DND-41 (cell line): ENCODE measurements around the gene DPY30.
"Not testable (repeated sequence)": the region's sequence is repeated elsewhere in the genome, so short reads cannot be mapped to it uniquely, and the experiment has no call there.

Experiments
- ATAC-seq: fragments of 200-7000 bp; cut with Tn5 transposase; 3 replicates; pipeline ENCODE4 v1.9.1; 2021; ENCODE audit warnings: low read depth; ENCODE audit not compliant: insufficient read depth
- DNase-seq: peaks from one replicate; pipeline ENCODE4 v3.0.0-alpha.2; 2020
- H2AFZ ChIP-seq: 2 replicates; pipeline ENCODE4 v1.6.0; 2012; ENCODE audit warnings: low read depth, low read length
- H3K27ac ChIP-seq: 2 replicates; pipeline ENCODE4 v1.5.1; 2012; ENCODE audit warnings: low read length, inconsistent platforms
- H3K27me3 ChIP-seq: fragments of 200-600 bp; sonication (generic); 2 replicates; pipeline ENCODE4 v1.6.0; 2012; ENCODE audit warnings: low read length, mild to moderate bottlenecking, inconsistent platforms; ENCODE audit not compliant: insufficient read depth, poor library complexity
- H3K36me3 ChIP-seq: 2 replicates; pipeline ENCODE4 v1.5.1; 2012; ENCODE audit warnings: low read length, inconsistent platforms; ENCODE audit not compliant: insufficient read depth
- H3K4me1 ChIP-seq: 2 replicates; pipeline ENCODE4 v1.5.1; 2012; ENCODE audit warnings: mild to moderate bottlenecking, low read length; ENCODE audit not compliant: insufficient read depth
- H3K4me2 ChIP-seq: 2 replicates; pipeline ENCODE4 v1.6.0; 2012; ENCODE audit warnings: mild to moderate bottlenecking, moderate library complexity, low read length, inconsistent platforms; ENCODE audit not compliant: insufficient read depth
- H3K4me3 ChIP-seq, 2 experiments: fragments of 200-600 bp in 1 of 2; shearing (Covaris generic) in 1 of 2; 2 replicates each; pipeline ENCODE4 v1.5.1; 2012 to 2016; ENCODE audit warnings: inconsistent platforms in 2 of 2, low read length in 2 of 2, mild to moderate bottlenecking in 2 of 2, low read depth in 1 of 2, moderate library complexity in 1 of 2
- H3K79me2 ChIP-seq: 2 replicates; pipeline ENCODE4 v1.6.0; 2012; ENCODE audit warnings: low read length, inconsistent platforms; ENCODE audit not compliant: insufficient read depth
- H3K9ac ChIP-seq: 2 replicates; pipeline ENCODE4 v1.6.0; 2012; ENCODE audit warnings: low read depth, mild to moderate bottlenecking, inconsistent platforms, low read length, moderate library complexity
- H3K9me3 ChIP-seq: 2 replicates; pipeline ENCODE4 v1.5.1; 2012; ENCODE audit warnings: low read length, moderate library complexity, mild to moderate bottlenecking, inconsistent platforms; ENCODE audit not compliant: insufficient read depth, severe bottlenecking
- H4K20me1 ChIP-seq: 2 replicates; pipeline ENCODE4 v1.6.0; 2012; ENCODE audit warnings: low read length; ENCODE audit not compliant: insufficient read depth
- CTCF ChIP-seq: IDR thresholded peaks from 2 replicates; pipeline ENCODE4 v1.5.1; 2012; ENCODE audit warnings: borderline replicate concordance, low read length, moderate library complexity, mild to moderate bottlenecking; ENCODE audit not compliant: poor library complexity, severe bottlenecking; ENCODE audit errors: extremely low read depth
- EZH2 ChIP-seq: IDR thresholded peaks from 3 replicates; pipeline ENCODE4 v1.6.1; 2012; ENCODE audit warnings: borderline replicate concordance, low read depth, mild to moderate bottlenecking, moderate library complexity, low read length, inconsistent platforms; ENCODE audit not compliant: severe bottlenecking

The DPY30 gene

GRCh38 chr2:32061973-32062861, 22.6 kb upstream of the DPY30 start:
- no peak for TF ChIP-seq CTCF
- no peak for TF ChIP-seq EZH2
- H3K36me3 ChIP-seq, result peaks cover 4% of the 10 kb centered on the region; the same call in 1 of the 2 replicates
- H3K9me3 ChIP-seq, result no peaks in the 10 kb centered on the region
- H4K20me1 ChIP-seq, result no peaks in the 10 kb centered on the region
- H3K27ac ChIP-seq, result peak overlapping the region; percentile 64
- peaks cover 36% of the 10 kb centered on the region for H3K4me1 ChIP-seq
- H3K9ac ChIP-seq, result peak overlapping the region; percentile 66
- no peaks in the 10 kb centered on the region for H3K27me3 ChIP-seq
- H3K79me2 ChIP-seq, result peaks cover 32% of the 10 kb centered on the region
- DNase-seq (no peak), ATAC-seq (no peak)
- peak overlapping the region; percentile 74 to 100; a peak in 3 of 4 replicates for H3K4me3 ChIP-seq
- H3K4me2 ChIP-seq, result peak overlapping the region; percentile 88
- H2AFZ ChIP-seq, result peak overlapping the region; percentile 69

GRCh38 chr2:32061430-32061829, 21.8 kb upstream of the DPY30 start:
- no peak overlapping the region for H2AFZ ChIP-seq
- ATAC-seq, result no peak
- no peak overlapping the region for H3K4me3 ChIP-seq
- peaks cover 4% of the 10 kb centered on the region; the same call in 1 of the 2 replicates for H3K36me3 ChIP-seq
- no peak overlapping the region for H3K27ac ChIP-seq
- H3K4me1 ChIP-seq, result peaks cover 32% of the 10 kb centered on the region
- no peak for TF ChIP-seq CTCF
- no peak for TF ChIP-seq EZH2
- H3K27me3 ChIP-seq, result no peaks in the 10 kb centered on the region
- no peak for DNase-seq
- H3K79me2 ChIP-seq, result peaks cover 26% of the 10 kb centered on the region
- H3K9me3 ChIP-seq, result no peaks in the 10 kb centered on the region
- no peak overlapping the region for H3K4me2 ChIP-seq
- H4K20me1 ChIP-seq, result no peaks in the 10 kb centered on the region
- no peak overlapping the region for H3K9ac ChIP-seq

GRCh38 chr2:32060266-32060665, 20.7 kb upstream of the DPY30 start:
- Histone ChIP-seq H3K4me3 (no peak overlapping the region), H3K9me3 (no peaks in the 10 kb centered on the region), H3K36me3 (no peaks in the 10 kb centered on the region), H3K4me2 (no peak overlapping the region), H3K9ac (no peak overlapping the region), H3K79me2 (peaks cover 15% of the 10 kb centered on the region), H4K20me1 (no peaks in the 10 kb centered on the region), H3K27me3 (no peaks in the 10 kb centered on the region), H3K27ac (no peak overlapping the region), H3K4me1 (peaks cover 21% of the 10 kb centered on the region), H2AFZ (no peak overlapping the region)
- DNase-seq (no peak), ATAC-seq (no peak)
- TF ChIP-seq CTCF, result no peak
- no peak for TF ChIP-seq EZH2

- no peaks in the 10 kb centered on the region for H3K36me3 ChIP-seq
- no peak overlapping the region for H3K9ac ChIP-seq
- ATAC-seq (no peak), DNase-seq (no peak)
- no peaks in the 10 kb centered on the region for H3K79me2 ChIP-seq
- no peaks in the 10 kb centered on the region for H4K20me1 ChIP-seq
- H3K9me3 ChIP-seq, result no peaks in the 10 kb centered on the region
- H3K4me3 ChIP-seq, result no peak overlapping the region
- H3K4me1 ChIP-seq, result peaks cover 11% of the 10 kb centered on the region
- no peak overlapping the region for H3K4me2 ChIP-seq
- no peak for TF ChIP-seq EZH2
- TF ChIP-seq CTCF, result no peak
- H3K27me3 ChIP-seq, result no peaks in the 10 kb centered on the region
- no peak overlapping the region for H3K27ac ChIP-seq
- no peak overlapping the region for H2AFZ ChIP-seq
Measured at GRCh38 chr2:32058130-32058529, 18.5 kb upstream of the DPY30 start.

- H3K27ac ChIP-seq, ATAC-seq, H2AFZ ChIP-seq, H3K79me2 ChIP-seq, H3K4me3 ChIP-seq, H3K9ac ChIP-seq, H4K20me1 ChIP-seq, H3K9me3 ChIP-seq, H3K36me3 ChIP-seq, H3K27me3 ChIP-seq, H3K4me1 ChIP-seq, H3K4me2 ChIP-seq, DNase-seq: not testable (repeated sequence)
Measured at GRCh38 chr2:32054583-32054982, 15.0 kb upstream of the DPY30 start.
